ENCODE data around the gene PRDM16. TPM values are rescaled to one million over a fixed set of nuclear protein-coding genes. Genes with fewer than 3 reads are reported as not detected.

The PRDM16 gene
- total RNA-seq, 1 donor from 2014 or later: 0.07 TPM

DNA sequence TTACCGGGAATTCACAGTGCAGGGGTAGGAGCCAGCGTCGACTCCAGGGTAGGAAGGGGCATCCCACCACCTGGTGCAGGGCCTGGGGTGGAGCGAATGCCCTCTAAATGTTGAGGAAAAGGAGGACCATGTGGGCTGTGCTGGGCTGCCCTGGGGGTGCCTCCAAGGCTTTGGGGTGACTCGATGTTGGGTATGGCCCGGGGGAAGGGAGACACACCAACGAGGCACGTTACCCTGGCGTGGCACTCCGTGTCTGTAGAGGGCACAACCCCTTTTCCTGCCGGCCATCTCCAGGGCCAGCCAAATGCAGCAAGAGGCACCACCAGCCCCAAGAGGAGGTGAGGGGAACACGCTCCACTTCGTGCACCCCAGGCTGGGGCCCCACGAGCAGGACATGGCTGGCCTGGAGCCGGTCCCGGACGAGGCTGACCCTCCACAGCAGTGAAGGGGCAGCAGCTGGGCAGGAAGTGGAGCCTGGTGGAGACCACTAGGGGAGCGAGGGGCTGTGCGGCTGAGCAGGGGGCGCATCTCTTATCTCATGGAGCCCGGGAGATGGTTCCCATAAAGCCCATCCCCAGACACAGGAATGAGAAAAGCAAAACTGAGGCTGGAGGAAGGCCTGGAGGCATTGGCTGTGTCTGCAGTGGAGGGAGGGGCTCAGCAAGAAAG is 36.5 kb upstream of the PRDM16 start:
- intact Hi-C loops (cut with micrococcal nuclease): no loop called here

GRCh38 chr1:3033040-3033789 is 35.8 kb upstream of the PRDM16 start:
- intact Hi-C loops (cut with micrococcal nuclease): no loop called here

DNA sequence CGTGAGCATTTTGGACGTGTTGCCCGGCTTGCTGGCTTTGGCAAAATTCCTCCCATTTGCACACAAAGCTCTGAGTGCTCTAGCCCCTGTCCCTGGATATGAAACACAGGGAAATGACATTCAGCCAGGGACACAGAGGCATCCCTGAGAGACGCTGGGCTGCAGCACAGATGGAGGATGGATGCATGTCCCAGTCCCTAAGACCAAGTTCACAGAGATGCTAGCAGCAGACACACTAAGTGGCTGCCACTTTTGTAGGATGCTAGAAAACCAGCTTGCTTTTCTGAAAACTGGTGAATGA is 35.3 kb upstream of the PRDM16 start:
- intact Hi-C loops (cut with micrococcal nuclease): no loop called here

DNA sequence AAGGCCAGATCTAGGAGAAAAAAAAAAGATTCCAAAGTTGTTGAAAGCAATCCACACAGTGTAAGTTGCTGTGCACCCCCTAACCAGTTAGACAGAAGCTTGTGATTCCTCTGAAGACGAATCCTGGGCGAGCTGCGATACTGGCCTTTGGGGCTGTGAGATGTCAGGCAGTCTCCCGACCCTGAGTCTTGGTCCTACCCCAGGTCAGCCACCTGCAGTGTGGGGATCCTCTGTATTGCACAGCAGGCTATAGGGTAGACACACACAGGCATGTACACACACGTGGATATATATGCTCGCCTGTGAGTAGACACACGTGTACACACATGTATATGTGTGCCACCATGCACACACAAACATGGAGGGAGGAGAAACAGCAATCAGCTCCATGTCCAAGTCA is 34.8 kb upstream of the PRDM16 start:
- intact Hi-C loops (cut with micrococcal nuclease): no loop called here

GRCh38 chr1:3034728-3035562 is 34.1 kb upstream of the PRDM16 start:
- intact Hi-C loops (cut with micrococcal nuclease): no loop called here

GRCh38 chr1:3035563-3036446 is 33.2 kb upstream of the PRDM16 start:
- intact Hi-C loops (cut with micrococcal nuclease): no loop called here

- intact Hi-C loops (cut with micrococcal nuclease): no loop called here
These were observed 32.3 kb upstream of the PRDM16 start for GRCh38 chr1:3036447-3037280.

DNA sequence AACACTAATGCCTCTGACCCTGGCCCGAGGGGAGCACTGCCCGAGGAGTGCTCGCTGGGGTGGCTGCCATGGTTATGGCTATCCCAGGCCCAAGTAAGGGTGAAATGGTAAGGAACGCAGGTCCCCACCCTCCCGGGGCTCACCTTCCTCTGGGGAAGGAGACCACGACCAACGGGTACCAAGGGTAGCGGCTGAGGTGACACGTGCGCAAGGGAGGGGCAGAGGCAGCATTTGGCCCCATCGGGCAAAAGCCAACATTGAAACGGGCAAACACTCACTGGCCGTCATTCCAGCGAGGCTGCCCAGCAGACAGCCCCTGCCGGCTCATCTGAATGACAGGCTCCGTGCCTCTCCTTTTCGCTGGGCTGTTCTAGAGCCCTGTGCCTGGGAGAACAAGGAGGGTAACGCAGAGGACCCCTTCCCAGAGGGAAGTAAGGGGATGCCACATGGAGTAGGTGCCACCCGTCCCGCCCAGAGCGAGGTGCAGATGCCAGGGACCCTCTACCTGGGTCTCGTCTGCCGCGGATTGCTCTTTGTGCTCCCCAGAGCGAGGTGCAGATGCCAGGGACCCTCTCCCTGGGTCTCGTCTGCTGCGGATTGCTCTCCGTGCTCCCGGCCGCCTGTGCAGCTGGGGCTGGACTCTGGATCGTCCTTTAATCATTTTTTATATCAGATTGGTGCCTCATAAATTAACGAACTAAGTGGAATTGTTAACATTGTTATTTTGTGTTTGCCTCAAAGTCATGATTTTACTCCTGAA is 31.5 kb upstream of the PRDM16 start:
- intact Hi-C loops (cut with micrococcal nuclease): no loop called here

- intact Hi-C loops (cut with micrococcal nuclease): no loop called here
These were observed 30.9 kb upstream of the PRDM16 start for GRCh38 chr1:3038113-3038551.

DNA sequence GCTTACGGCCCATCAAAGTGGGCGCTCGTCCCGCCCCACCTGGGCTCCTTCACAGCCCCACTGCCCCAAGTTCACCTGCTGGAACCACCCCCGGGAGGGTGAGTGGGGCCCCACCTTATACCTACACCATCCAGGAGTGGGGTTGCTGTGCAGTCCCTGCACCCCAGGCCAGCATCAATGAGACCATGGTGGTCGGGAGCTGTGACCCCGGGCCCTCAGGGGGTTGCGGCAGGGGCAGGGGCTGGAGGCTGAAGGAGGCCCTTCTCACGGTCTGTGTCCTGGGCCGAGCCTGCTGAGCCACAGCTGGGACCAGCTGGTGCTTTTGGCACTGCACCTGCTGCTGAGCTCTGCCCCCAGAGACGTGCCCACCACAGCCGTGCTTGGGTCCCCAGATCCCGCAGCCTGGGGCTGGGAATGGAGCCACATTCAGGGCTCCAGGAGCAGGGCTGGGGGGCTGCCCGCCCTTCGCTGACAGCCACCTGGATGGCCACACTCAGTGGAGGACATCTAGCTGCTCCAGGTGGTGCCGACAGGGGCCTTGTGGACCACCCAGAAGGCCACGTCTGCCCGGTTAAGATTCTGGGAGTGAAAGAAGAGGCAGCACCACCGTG is 30.3 kb upstream of the PRDM16 start:
- intact Hi-C loops (cut with micrococcal nuclease): no loop called here

DNA sequence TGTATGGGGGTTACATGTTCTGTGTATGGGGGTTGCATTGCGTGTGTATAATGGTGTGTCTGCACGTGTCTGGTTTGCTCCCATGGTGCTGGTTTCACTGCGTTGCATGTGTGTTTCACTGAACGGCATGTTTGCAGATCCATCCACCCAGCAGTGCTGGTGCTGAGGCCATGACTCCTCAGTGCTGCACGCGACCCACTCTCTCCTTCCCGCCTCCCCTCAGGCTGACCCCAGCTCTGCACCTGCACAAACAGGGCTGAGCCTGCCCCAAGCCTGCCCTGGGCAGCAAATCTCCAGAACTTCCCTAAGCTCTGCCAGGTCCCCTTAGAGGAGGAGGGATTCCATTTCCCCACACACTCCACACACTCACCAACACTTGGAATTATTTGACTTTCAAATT is 29.0 kb upstream of the PRDM16 start:
- intact Hi-C loops (cut with micrococcal nuclease): no loop called here

DNA sequence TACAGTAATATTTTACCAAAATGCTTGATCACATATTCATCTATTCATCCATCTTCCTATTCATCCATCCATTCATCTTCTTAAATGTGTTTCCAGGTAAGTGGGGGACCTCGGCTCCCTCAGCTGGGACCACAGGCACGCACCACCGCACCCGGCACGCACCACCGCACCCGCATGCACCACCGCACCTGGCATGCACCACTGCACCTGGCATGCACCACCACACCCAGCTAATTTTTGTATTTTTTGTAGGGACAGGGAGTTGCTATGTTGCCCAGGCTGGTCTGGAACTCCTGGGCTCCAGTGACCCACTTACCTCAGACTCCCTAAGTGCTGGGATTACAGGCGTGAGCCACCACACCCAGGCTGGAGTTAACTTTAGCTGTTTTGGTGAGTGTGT is 26.5 kb upstream of the PRDM16 start:
- intact Hi-C loops (cut with micrococcal nuclease): no loop called here

GRCh38 chr1:3049164-3049563 is 19.8 kb upstream of the PRDM16 start:
- intact Hi-C loops (cut with micrococcal nuclease): no loop called here

DNA sequence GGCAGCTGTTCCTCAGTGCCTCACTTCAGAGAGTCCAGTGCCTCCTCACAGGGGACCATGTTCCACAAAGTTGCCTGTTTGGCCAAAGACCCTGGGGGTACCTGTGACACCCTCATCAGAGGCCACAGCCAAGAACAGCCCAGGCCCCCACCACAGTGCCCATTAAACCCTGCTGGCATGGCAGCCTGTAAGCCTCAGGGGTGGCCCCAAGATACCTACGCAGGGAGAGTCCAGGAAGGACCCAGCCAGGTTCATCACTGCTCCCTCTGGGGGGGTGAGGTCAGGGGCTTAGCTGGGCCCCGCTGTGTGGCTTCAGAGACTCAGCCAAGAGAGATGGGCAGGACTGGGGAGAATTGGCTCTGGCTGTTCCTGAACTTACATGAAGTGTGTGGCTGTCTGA is 19.1 kb upstream of the PRDM16 start:
- intact Hi-C loops (cut with micrococcal nuclease): no loop called here

- intact Hi-C loops (cut with micrococcal nuclease): no loop called here
These were observed 18.4 kb upstream of the PRDM16 start for GRCh38 chr1:3050603-3051002.

DNA sequence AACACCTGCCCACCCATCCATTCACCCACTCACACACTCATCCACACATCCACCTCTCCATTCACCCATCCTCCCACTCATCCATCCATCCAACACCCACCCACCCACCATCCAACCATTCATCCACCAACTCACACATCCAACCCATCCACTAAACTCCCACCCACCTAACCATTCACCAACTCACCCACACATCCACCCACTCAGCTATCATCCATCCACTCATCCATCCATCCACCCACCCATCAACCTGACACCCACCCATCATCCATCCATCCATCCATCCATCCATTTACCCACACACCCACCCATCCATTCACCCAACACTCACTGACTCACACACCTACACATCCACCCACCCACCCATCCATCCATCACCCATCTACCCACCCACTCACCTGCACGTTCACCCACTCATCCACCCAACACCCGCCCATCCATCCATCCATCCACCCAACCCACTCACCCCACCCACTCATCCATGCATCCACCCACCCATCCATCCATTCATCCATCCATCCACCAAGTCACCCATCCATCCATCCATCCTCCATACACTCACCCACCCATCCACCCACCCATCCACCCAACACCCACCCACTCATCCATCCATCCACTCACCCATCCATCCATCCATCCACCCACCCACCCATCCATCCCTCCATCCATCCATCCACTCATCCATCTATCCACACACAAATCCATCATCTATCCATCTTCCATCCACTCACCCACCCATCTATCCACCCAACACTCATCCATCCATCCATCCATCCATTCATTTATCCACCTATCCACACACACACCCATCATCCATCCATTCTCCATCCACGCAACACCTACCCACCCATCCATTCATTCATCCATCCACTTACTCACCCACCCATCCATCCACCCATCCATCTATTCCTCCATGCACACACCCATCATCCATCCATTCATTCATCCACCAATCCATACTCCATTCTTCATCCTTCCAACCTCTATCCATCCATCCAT is 17.4 kb upstream of the PRDM16 start:
- intact Hi-C loops (cut with micrococcal nuclease): no loop called here

DNA sequence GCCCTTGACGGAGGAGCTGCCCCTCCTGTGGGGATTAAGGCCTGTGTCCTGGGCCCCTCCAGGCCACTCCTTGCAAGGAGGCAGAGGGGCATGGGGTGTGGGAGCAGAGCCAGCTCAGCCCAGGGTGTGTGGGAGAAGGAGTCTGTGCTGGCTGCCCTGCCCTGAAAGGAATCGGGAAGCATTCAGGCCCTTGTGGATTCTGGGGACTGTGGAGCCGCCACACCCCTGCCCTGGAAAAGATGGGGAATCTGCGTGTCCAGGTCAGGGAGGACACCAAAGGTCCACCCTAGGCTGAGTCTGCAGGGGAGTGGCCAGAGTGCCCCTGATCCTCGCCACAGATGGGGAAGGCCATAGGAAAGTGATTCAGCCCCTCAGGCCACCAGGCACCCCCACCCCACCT is 16.5 kb upstream of the PRDM16 start:
- intact Hi-C loops (cut with micrococcal nuclease): no loop called here

DNA sequence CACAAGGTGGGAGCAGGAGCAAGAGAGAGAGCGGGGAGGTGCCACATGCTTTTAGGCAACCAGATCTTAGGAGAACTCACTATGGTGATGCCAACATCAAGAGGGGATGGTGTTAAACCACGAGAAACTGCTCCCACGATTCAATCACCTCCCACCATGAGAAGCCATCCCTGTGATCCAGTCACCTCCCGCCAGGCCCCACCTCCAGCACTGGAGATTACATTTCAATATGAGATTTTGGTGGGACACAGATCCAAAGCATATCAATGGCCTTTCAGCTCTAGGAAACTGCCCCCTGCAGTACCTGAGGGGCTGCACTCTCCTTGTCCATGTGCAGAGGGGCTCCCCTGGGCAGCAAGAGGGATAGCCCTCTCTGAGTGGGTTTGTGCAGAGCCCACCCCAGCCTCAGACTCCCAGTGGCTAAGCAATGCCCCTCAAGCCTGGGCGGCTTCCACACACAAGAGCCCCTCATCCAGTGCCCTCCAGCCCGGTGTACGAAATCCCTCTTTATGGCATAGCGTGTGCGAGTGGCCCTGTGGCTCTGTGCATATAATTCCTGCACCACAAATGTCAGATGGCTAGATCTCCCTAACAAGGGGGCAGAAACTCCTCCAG is 15.5 kb upstream of the PRDM16 start:
- intact Hi-C loops (cut with micrococcal nuclease): no loop called here

Data from T-helper 1 cell treated with Interleukin-12 subunit alpha and Interleukin-12 subunit beta and Interleukin-4 antibody, amounts not matched to agents 30 ng/mL and 1 ng/mL, for 36 hours (primary cell).